Limb (tissue), 2 donors: ENCODE measurements around the gene EFCAB12.
"Not testable (repeated sequence)": the region's sequence is repeated elsewhere in the genome, so short reads cannot be mapped to it uniquely, and the experiment has no call there.

Source experiments
- DNase-seq, 2 donors: peaks; one replicate each; pipeline ENCODE4 v3.0.0-alpha.2; 2016; ENCODE audit errors: extremely low spot score in 2 of 2

EFCAB12 gene

DNA sequence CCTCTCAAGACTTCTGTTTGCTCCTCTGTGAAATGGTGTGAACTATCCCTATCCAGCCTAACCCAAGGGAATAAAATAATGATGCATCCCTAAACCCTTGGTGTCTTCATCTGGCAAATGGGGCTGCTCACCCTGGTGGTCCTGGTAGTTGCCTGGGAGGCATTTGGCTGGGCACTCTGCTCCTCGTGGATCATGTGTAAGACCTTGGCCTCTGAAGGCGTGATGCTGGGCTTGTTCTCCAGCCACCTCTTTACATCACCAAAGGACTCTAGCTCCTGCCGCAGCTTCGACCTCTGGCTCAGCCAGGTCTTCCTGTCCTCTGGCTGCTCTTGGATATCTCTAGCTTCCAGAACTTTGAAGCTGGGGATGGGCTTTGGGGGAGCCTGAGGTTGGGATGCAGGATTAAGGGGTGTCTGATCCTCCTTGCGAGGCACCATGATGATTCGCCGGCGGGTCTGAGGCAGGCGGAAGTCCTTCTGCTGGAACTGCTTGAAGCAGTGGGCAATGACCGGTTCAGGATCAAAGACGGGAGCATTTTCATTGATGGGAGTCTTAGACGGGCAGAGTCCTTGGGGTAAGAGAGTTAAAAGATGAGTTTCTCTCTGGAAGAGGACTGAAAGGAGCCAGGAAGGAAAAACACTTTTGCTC is 7.1 kb downstream of the EFCAB12 start:
- peak in 1 of 2 donors; percentile 7 for DNase-seq

DNA sequence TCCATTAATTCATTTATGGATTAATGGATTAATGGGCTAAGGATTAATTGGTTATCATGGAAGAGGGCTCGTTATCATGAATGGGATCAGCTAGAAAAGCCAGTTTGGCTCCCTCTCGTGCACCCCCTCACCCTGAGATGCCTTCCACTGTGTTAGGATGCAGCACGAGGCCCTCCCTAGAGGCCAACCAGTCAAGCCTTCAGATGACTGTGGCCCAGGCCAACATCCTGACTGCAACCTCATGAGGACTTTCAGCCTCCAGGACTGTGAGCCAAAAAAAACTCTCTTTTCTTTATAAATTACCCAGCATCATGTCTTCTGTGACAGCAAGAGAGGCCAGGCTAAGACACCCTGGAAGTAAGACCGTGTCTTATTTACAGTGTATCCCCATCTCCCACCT is 9.0 kb downstream of the EFCAB12 start:
- no peak for DNase-seq

GRCh38 chr3:129418041-129418973 is 10.1 kb downstream of the EFCAB12 start:
- DNase-seq, result no peak

DNA sequence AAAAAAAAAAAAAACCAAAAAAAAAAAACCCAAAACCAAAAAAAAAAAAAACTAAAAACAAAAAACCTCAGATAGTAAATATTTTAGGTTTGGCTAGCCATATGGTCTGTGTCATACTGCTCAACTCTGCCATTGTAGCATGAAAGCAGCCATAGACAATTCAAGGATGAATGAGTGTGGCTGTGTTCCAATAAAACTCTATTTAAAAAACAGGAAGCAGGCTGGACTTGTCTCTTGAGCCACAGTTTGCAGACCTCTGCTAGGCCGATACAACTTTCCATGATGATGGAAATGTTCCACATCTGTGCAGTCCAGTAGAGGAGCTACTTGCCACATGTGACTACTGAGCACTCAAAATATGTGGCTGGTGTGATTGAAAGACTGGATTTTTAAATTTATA is 11.1 kb downstream of the EFCAB12 start:
- no peak for DNase-seq

DNA sequence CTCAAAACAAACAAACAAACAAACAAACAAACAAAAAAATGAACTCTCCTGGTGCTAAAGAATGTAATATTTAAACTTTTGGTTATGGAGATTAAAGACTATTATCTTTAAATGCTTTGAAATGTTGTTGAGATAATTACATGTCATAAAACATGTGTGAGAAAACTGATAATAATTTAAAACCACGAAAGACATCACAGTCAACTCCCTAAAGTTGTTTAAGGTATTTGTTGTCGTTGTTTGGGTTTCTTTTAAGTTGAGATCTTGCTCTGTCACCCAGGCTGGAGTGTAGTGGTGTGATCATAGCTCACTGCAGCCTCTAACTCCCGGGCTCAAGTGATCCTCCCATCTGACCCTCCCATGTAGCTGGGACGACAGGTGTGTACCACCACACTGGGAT is 12.0 kb downstream of the EFCAB12 start:
- no peak for DNase-seq

DNA sequence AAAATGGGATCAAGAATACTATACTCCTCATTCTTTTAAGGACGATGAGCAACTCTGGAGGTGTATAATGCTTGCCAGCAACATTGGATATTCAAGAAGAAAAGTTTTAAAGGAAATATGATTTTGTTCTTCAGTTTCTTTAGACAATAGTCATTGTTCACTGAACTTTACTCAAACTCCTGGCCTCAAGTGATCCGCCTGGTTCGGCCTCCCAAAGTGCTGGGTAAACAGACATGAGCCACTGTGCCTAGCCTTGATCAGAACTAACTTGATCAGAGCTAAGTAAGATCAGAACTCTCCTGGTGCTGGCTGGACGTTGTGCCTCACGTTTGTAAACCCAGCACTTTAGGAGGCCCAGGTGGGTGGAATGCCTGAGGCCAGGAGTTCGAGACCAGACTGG is 12.6 kb downstream of the EFCAB12 start:
- DNase-seq, result no peak

DNA sequence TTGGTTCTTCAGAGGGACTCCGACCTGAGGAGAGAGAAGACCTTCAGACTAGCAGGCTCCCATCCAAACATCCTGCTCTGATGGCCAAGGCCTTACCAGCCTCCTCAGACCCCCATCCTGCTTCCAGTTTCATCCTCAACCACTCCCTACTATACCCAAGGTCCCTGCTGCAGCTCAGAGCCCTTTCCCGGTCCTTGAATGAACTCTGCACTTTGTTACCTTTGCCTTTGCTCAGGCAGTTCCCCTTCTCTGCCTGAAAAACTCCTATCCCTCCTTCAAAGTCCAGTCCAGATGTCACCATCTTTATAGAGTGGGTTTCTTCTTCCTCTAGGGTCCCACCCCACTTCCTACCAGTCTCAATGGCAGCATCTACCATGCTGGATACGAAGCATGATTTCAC is 13.1 kb downstream of the EFCAB12 start:
- no peak for DNase-seq

GRCh38 chr3:129413687-129414506 is 14.5 kb downstream of the EFCAB12 start:
- no peak for DNase-seq

DNA sequence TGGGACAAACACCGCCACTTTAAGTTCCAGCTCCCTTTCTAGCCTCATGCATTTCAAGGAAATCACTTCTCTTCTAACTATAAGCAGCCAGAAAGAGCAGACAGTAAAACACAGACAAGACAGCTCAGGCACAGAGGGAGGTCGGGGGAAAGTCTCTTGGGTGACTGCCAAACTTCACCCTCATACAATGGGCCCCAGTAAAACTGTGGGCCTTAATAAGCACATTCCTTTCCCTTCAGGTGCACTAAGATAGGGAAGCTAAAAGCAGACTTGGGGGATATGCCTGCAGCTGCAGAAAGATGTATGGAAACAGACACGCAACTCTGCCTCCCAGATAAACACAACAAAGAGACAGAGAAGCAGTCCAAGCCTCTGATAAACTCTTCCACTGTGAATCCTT is 15.2 kb downstream of the EFCAB12 start:
- DNase-seq, result not testable (repeated sequence)

- DNase-seq, result no peak
Measured at GRCh38 chr3:129412542-129413198, 15.8 kb downstream of the EFCAB12 start.

GRCh38 chr3:129410971-129411370 is 17.5 kb downstream of the EFCAB12 start:
- no peak for DNase-seq

DNA sequence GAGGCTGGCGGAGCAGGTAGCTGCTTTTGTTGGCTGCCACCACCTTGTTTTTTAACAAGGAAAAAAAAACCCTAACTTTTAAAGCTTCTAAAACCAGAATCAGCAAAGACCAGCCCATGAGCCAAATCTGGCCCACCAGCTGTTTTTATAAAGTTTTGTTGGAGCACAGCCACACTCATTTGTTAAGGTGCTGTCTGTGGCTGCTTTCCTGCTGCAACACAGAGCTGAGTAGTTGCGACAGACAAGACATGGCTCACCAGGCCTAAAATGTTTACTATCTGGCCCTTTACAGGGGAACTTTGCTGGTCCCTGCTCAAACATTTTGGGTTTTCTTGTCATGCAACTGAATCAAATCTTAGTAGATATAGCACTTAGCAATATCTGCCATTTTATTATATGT is 18.9 kb downstream of the EFCAB12 start:
- DNase-seq, result no peak

DNA sequence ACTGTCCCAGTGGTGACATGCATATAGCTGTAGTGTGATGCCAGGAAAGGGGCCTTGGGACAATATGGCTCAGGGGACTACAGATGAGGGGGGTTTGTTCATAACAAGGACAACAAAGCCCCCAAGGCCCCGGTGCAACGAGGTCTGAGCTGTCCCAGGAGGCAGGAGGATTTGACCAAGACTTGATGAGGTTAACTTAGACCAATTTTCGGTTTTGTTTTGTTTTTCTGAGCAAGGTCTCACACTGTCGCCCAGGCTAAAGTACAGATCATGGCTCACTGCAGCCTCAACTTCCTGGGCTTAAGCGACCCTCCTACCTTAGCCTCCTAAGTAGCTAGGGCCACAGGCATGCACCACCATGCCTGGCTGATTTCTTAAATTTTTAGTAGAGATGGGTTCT is 23.8 kb downstream of the EFCAB12 start:
- DNase-seq, result no peak

- DNase-seq, result no peak
Measured at GRCh38 chr3:129404130-129404529, 24.3 kb downstream of the EFCAB12 start.

GRCh38 chr3:129403450-129403849 is 25.0 kb downstream of the EFCAB12 start:
- no peak for DNase-seq

DNA sequence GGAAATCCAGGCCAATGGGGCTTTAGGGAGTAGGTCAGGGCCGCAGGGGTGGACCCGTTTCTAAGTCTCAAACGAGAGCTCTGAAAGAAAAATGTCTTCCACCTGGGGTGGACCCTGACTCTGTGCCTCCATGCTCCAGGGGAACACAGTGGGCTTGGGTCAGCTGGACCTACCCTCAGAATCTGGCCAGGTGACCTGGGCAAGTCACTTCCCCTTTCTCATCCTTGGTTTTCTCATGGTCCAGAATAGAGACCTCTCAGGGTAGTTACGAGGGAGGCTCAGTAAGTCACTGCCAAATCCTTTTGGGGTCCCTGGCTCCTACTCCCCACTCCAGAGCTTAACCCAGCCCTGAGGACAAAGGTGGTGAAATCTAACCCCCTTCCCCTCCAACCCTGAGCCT is 25.8 kb downstream of the EFCAB12 start:
- no peak for DNase-seq

- DNase-seq, result no peak
Measured at GRCh38 chr3:129402210-129402609, 26.2 kb downstream of the EFCAB12 start.

DNA sequence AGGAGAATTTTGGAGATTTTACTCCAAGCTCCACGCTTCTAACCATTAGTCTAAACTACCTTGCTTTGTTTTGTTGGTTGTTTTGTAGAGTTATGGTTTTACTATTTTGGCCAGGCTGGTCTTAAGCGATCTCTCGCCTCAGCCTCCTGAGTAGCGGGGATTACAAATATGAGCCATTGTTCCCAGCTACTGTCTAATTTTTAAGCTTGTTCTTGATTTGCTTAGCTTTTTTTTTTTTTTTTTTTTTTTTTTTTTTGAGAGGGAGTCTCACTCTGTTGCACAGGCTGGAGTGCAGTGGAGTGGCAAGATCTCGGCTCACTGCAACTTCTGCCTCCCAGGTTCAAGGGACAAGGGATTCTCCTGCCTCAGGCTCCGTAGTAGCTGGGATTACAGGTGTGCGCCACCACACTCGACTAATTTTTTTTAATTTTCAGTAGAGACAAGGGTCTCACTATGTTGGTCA is 28.5 kb downstream of the EFCAB12 start:
- DNase-seq, result no peak

DNA sequence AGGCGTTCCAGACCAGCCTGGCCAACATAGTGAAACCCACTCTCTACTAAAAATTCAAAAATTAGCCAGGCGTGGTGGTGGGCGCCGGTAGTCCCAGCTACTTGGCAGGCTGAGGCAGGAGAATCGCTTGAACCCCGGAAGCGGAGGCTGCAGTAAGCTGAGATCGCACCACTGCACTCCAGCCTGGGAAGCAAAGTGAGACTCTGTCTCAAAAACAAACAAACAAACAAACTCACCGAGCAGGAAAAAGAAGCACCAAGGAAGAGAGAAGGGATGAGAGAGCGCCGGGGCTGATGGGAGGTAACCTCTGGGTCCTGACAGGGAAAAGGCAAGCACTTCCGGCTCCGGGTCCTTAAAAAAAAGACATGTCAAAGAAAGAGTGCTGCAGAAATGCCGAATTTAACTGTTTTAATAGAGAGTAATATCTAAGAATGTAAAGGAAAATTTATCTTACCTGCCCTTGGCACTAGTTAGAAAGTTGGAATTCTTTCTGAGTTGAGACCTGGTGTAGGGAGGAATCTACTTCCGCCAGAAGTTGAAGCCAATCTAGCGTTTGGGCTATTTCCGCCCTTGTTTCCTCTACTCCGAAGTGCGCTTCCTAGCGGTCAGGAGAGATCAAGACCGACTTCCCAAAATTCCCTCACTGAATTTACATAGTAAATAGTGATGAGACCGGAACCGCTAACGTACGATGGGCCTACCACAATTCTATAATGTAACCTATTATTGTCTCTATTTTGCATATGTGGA is 29.1 kb downstream of the EFCAB12 start:
- peak; percentile 88 to 98 for DNase-seq

DNA sequence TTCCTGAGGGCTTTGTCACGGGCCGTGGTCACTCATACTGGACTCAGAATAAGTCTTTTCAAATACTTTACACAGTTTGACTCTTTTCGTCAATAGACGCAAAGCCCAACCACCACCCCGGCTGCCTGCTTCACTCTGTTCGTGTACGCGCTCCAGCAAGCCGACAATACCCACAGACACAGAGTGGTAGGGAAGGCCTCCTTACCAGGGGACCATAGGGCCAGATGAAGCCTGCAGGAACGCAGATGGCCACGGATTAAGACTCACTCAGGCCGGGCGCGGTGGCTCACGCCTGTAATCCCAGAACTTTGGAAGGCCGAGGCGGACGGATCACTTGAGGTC is 29.7 kb downstream of the EFCAB12 start:
- DNase-seq, result peak in 1 of 2 donors; percentile 37
